ENCODE results near the gene SEMA6C. TPM values are rescaled to one million over a fixed set of nuclear protein-coding genes. Genes with fewer than 3 reads are reported as not detected.

SEMA6C gene
- total RNA-seq, 4 donors from 2014 or later, result 0.91 to 3.8 (median 2.0) TPM

- no peaks in the 10 kb centered on the region for H3K36me3 ChIP-seq
- intact Hi-C loops (cut with DNase I), result no loop called here
- H3K27me3 ChIP-seq, result peaks cover 0 to 7% (median 0%) of the 10 kb centered on the region in 4 donors
- peak overlapping the region; percentile 58 to 88 (median 87) for H3K4me3 ChIP-seq
- H3K9me3 ChIP-seq, result no peaks in the 10 kb centered on the region
- peak overlapping the region; percentile 74 to 89 (median 88) for H3K27ac ChIP-seq
- no peak for TF ChIP-seq CTCF (IDR thresholded peaks at IDR 0.05)
- TF ChIP-seq POLR2A (IDR thresholded peaks at IDR 0.05), result no peak
- WGBS, 2 donors, result 15 to 22% methylated on average over 4 to 7 of the region's 7 CpGs
- peaks cover 16 to 48% (median 21%) of the 10 kb centered on the region in 3 donors for H3K4me1 ChIP-seq
- no peak for DNase-seq
Observed at GRCh38 chr1:151147132-151147503, 687 bp upstream of the SEMA6C start.

- H3K27ac ChIP-seq, result peak overlapping the region; percentile 74 to 89 (median 88)
- peak overlapping the region; percentile 58 to 88 (median 87) for H3K4me3 ChIP-seq
- no peak for DNase-seq
- TF ChIP-seq POLR2A (IDR thresholded peaks at IDR 0.05) (no peak), CTCF (IDR thresholded peaks at IDR 0.05) (no peak)
- peaks cover 0 to 7% (median 0%) of the 10 kb centered on the region in 4 donors for H3K27me3 ChIP-seq
- H3K36me3 ChIP-seq, result no peaks in the 10 kb centered on the region
- peaks cover 16 to 48% (median 21%) of the 10 kb centered on the region in 3 donors for H3K4me1 ChIP-seq
- H3K9me3 ChIP-seq, result no peaks in the 10 kb centered on the region
- 0% methylated on average over 4 to 8 of the region's 26 CpGs for WGBS, 2 donors
- intact Hi-C loops (cut with DNase I), result no loop called here
Observed at GRCh38 chr1:151146072-151146411, 389 bp downstream of the SEMA6C start.

GRCh38 chr1:151145304-151146071 is 943 bp downstream of the SEMA6C start:
- TF ChIP-seq CTCF (IDR thresholded peaks at IDR 0.05) (no peak), POLR2A (IDR thresholded peaks at IDR 0.05) (no peak)
- no peaks in the 10 kb centered on the region for H3K9me3 ChIP-seq
- H3K4me3 ChIP-seq, result peak overlapping the region; percentile 58 to 88 (median 87)
- peaks cover 0 to 7% (median 0%) of the 10 kb centered on the region in 4 donors for H3K27me3 ChIP-seq
- peak overlapping the region; percentile 7 to 89 (median 88) for H3K27ac ChIP-seq
- no peak for DNase-seq
- H3K4me1 ChIP-seq, result peaks cover 16 to 48% (median 21%) of the 10 kb centered on the region in 3 donors
- intact Hi-C loops (cut with DNase I), result no loop called here
- H3K36me3 ChIP-seq, result no peaks in the 10 kb centered on the region
- 8 to 71% methylated on average over 3 to 18 of the region's 43 CpGs for WGBS, 2 donors

GRCh38 chr1:151144474-151145303 is 1.7 kb downstream of the SEMA6C start:
- Histone ChIP-seq H3K27ac (peak overlapping the region in 3 of 4 donors; percentile 87 to 89 (median 88)), H3K9me3 (no peaks in the 10 kb centered on the region), H3K36me3 (no peaks in the 10 kb centered on the region), H3K27me3 (peaks cover 0 to 7% (median 0%) of the 10 kb centered on the region in 4 donors), H3K4me3 (peak overlapping the region in 3 of 4 donors; percentile 87 to 88 (median 87)), H3K4me1 (peaks cover 16 to 48% (median 21%) of the 10 kb centered on the region in 3 donors)
- no peak for TF ChIP-seq CTCF (IDR thresholded peaks at IDR 0.05)
- no peak for TF ChIP-seq POLR2A (IDR thresholded peaks at IDR 0.05)
- intact Hi-C loops (cut with DNase I), result no loop called here
- DNase-seq, result no peak
- 83 to 90% methylated on average over 3 of the region's 7 CpGs for WGBS, 2 donors

- WGBS, 2 donors, result 46 to 58% methylated on average over 4 of the region's 5 CpGs
- H3K27ac ChIP-seq, result peak overlapping the region in 2 of 4 donors; percentile 8 to 87
Observed at GRCh38 chr1:151143986-151144385, 2.4 kb downstream of the SEMA6C start.

More at GRCh38 chr1:151143986-151144385, 2.4 kb downstream of the SEMA6C start:
- Histone ChIP-seq H3K4me3 (no peak overlapping the region), H3K9me3 (no peaks in the 10 kb centered on the region), H3K4me1 (peaks cover 16 to 48% (median 21%) of the 10 kb centered on the region in 3 donors), H3K36me3 (no peaks in the 10 kb centered on the region), H3K27me3 (peaks cover 0 to 7% (median 0%) of the 10 kb centered on the region in 4 donors)
- intact Hi-C loops (cut with DNase I), result no loop called here
- DNase-seq, result no peak
- TF ChIP-seq POLR2A (IDR thresholded peaks at IDR 0.05), result no peak
- TF ChIP-seq CTCF (IDR thresholded peaks at IDR 0.05), result no peak

All from esophagus squamous epithelium (tissue), 5 donors.